ENCODE data around the gene FREM3. TPM values are rescaled to one million over a fixed set of nuclear protein-coding genes. Genes with fewer than 3 reads are reported as not detected.

Gene FREM3
- total RNA-seq, 1 experiment from 2014 or later: not detected

- H3K23ac ChIP-seq (ENCODE audit: insufficient read length, low read depth, low read length): no peak overlapping the region
- H3T11ph ChIP-seq (ENCODE audit: low read length): no peak overlapping the region
- H4K20me1 ChIP-seq (ENCODE audit: control insufficient read depth, insufficient read depth, insufficient read length): no peaks in the 10 kb centered on the region
- H3K4me1 ChIP-seq (ENCODE audit: insufficient read depth, low read length): no peaks in the 10 kb centered on the region
- no peak overlapping the region for H3K14ac ChIP-seq (ENCODE audit: insufficient read depth, low read length)
- no peak overlapping the region for H2BK12ac ChIP-seq (ENCODE audit: insufficient read length, low read depth, low read length)
- H4K91ac ChIP-seq (ENCODE audit: insufficient read length, low read depth, low read length): no peak overlapping the region
- H2AK5ac ChIP-seq (ENCODE audit: insufficient read length, low read length): no peak overlapping the region
- no peaks in the 10 kb centered on the region for H3K27me3 ChIP-seq (ENCODE audit: insufficient read depth, low read length)
- no peak for TF ChIP-seq CTCF (conservative IDR thresholded peaks at IDR 0.05)
- H3K9me3 ChIP-seq (ENCODE audit: control insufficient read depth, low read depth, low read length): no peaks in the 10 kb centered on the region
- H3K4ac ChIP-seq (ENCODE audit: low read depth, low read length): no peak overlapping the region
- H2BK20ac ChIP-seq (ENCODE audit: low read depth, low read length, poor library complexity, severe bottlenecking): no peak overlapping the region
- Mint-ChIP-seq H3K4me3 (no peak overlapping the region), H3K9me3 (no peaks in the 10 kb centered on the region), H3K36me3 (ENCODE audit: insufficient read depth in 1 of 3, low read depth in 3 of 3) (no peaks in the 10 kb centered on the region), H3K4me1 (no peaks in the 10 kb centered on the region), H3K27ac (no peak overlapping the region), H3K27me3 (ENCODE audit: low read depth) (no peaks in the 10 kb centered on the region)
- H3K79me2 ChIP-seq (ENCODE audit: insufficient read depth, low read length): no peaks in the 10 kb centered on the region
- H3K56ac ChIP-seq (ENCODE audit: insufficient read length, low read depth, low read length): no peak overlapping the region
- no peak overlapping the region for H4K5ac ChIP-seq (ENCODE audit: insufficient read length, low read depth, low read length)
- H4K8ac ChIP-seq (replicated peaks; ENCODE audit: insufficient read length, low read depth, low read length): no peak overlapping the region
- no peak overlapping the region for H3K18ac ChIP-seq (ENCODE audit: insufficient read length, low read depth, low read length)
- H3K79me1 ChIP-seq (ENCODE audit: insufficient read depth, low read depth, low read length, poor library complexity, severe bottlenecking): no peaks in the 10 kb centered on the region
- no peak overlapping the region for H2BK120ac ChIP-seq (ENCODE audit: low read depth, low read length, poor library complexity, severe bottlenecking)
- no peak for DNase-seq
- no peak overlapping the region for H2AFZ ChIP-seq (ENCODE audit: low read length)
- no peaks in the 10 kb centered on the region for H3K23me2 ChIP-seq (ENCODE audit: insufficient read length, low read depth, low read length, poor library complexity, severe bottlenecking)
- H2BK15ac ChIP-seq (ENCODE audit: low read depth, low read length): no peak overlapping the region
- WGBS (ENCODE audit: extremely low coverage, insufficient read length, low lambda C conversion rate): no CpG with 5 or more reads among the region's 3 CpGs
- H3K4me2 ChIP-seq (ENCODE audit: insufficient read depth, insufficient read length, low read length): no peak overlapping the region
- H2BK5ac ChIP-seq (ENCODE audit: insufficient read length, low read length): no peak overlapping the region
- no peak overlapping the region for H3K9ac ChIP-seq (ENCODE audit: extremely low read depth, insufficient read length, low read length)
- no peak overlapping the region for H3K27ac ChIP-seq (ENCODE audit: insufficient read length, low read depth, low read length)
Observed at GRCh38 chr4:143728166-143728565, 27.7 kb upstream of the FREM3 start.

All from H9 (cell line).